Testis (tissue), 2 donors: ENCODE data around the gene VIPR1.

Source experiments
- POLR2A ChIP-seq: fragments of 450-650 bp; IDR thresholded peaks from one replicate; pipeline ENCODE4 v1.6.1; 2017; ENCODE audit warnings: antibody characterized with exemption, mild to moderate bottlenecking, moderate library complexity
- TF ChIP-seq, protein P1 (sequence below), 3 experiments: fragments of 450-650 bp in 2 of 3; fragments of 200-600 bp in 1 of 3; sonication (generic) in 1 of 3; IDR thresholded peaks; one replicate each; pipeline ENCODE4 v1.5.1; 2016 to 2019; ENCODE audit warnings: antibody characterized with exemption in 3 of 3, mild to moderate bottlenecking in 2 of 3, moderate library complexity in 1 of 3

DNA sequence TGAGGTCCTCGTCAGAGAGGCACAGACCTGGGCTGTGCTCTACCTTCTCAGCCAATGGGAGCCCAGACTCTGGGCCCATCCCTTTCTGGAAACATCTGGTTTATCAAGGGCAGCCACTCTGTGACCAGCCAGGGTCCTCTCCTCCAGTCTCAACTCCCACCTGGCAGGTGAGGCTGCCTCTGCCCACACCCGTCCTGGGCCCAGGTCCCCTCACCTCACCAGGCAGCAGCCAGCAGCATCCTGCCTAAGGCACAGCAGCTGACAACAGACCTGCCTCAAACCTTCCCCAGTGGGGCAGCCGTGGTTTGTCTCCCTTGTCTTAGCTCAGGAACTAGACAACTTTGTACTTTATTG is 8.7 kb upstream of the VIPR1 start:
- TF ChIP-seq, protein P1, sequence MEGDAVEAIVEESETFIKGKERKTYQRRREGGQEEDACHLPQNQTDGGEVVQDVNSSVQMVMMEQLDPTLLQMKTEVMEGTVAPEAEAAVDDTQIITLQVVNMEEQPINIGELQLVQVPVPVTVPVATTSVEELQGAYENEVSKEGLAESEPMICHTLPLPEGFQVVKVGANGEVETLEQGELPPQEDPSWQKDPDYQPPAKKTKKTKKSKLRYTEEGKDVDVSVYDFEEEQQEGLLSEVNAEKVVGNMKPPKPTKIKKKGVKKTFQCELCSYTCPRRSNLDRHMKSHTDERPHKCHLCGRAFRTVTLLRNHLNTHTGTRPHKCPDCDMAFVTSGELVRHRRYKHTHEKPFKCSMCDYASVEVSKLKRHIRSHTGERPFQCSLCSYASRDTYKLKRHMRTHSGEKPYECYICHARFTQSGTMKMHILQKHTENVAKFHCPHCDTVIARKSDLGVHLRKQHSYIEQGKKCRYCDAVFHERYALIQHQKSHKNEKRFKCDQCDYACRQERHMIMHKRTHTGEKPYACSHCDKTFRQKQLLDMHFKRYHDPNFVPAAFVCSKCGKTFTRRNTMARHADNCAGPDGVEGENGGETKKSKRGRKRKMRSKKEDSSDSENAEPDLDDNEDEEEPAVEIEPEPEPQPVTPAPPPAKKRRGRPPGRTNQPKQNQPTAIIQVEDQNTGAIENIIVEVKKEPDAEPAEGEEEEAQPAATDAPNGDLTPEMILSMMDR (IDR thresholded peaks at IDR 0.05): no peak
- TF ChIP-seq POLR2A: no peak
